PFSK-1 (cell line): ENCODE data around the gene TMEM181.

ENCODE experiments used
- POLR2AphosphoS5 ChIP-seq: IDR thresholded peaks from 2 replicates; pipeline ENCODE4 v1.6.1; 2012; ENCODE audit warnings: low read depth, mild to moderate bottlenecking, control low read depth, low read length, moderate library complexity
- SIN3A ChIP-seq: IDR thresholded peaks from 2 replicates; pipeline ENCODE4 v1.6.1; 2012; ENCODE audit warnings: mild to moderate bottlenecking, low read length, moderate library complexity, borderline replicate concordance; ENCODE audit not compliant: insufficient read depth
- TAF1 ChIP-seq: IDR thresholded peaks from 2 replicates; pipeline ENCODE4 v1.6.1; 2012; ENCODE audit warnings: low read length, control low read depth, borderline replicate concordance; ENCODE audit not compliant: insufficient read depth
- TF ChIP-seq, protein P1 (sequence below), 2 experiments: IDR thresholded peaks; 2 replicates each; pipeline versions ENCODE4 v1.6.1 to v1.8.0; 2011 to 2012; ENCODE audit warnings: low read depth in 2 of 2, low read length in 2 of 2, control low read depth in 1 of 2, inconsistent platforms in 1 of 2, mild to moderate bottlenecking in 1 of 2, moderate library complexity in 1 of 2; ENCODE audit not compliant: insufficient read depth in 1 of 2

DNA sequence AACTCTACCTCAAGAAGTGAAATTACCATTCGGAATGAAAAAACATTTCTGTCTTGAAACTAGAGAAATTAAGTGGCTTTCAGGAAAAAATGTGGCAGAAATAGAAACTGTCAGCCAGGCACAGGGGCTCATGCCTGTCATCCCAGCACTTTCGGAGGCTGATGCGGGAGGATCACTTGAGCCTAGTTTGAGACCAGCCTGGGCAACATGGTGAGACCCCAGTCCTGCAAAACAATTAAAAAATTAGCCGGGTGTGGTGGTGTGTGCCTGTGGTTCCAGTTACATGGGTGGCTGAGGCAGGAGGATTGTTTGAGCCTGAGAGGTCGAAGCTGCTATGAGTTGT is 7.1 kb upstream of the TMEM181 start:
- no peak for TF ChIP-seq POLR2AphosphoS5
- no peak for TF ChIP-seq SIN3A
- TF ChIP-seq, protein P1, sequence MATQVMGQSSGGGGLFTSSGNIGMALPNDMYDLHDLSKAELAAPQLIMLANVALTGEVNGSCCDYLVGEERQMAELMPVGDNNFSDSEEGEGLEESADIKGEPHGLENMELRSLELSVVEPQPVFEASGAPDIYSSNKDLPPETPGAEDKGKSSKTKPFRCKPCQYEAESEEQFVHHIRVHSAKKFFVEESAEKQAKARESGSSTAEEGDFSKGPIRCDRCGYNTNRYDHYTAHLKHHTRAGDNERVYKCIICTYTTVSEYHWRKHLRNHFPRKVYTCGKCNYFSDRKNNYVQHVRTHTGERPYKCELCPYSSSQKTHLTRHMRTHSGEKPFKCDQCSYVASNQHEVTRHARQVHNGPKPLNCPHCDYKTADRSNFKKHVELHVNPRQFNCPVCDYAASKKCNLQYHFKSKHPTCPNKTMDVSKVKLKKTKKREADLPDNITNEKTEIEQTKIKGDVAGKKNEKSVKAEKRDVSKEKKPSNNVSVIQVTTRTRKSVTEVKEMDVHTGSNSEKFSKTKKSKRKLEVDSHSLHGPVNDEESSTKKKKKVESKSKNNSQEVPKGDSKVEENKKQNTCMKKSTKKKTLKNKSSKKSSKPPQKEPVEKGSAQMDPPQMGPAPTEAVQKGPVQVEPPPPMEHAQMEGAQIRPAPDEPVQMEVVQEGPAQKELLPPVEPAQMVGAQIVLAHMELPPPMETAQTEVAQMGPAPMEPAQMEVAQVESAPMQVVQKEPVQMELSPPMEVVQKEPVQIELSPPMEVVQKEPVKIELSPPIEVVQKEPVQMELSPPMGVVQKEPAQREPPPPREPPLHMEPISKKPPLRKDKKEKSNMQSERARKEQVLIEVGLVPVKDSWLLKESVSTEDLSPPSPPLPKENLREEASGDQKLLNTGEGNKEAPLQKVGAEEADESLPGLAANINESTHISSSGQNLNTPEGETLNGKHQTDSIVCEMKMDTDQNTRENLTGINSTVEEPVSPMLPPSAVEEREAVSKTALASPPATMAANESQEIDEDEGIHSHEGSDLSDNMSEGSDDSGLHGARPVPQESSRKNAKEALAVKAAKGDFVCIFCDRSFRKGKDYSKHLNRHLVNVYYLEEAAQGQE (IDR thresholded peaks at IDR 0.05; ENCODE audit: insufficient read depth in 1 of 2, low read depth in 2 of 2, low read length in 2 of 2) = no peak
- no peak for TF ChIP-seq TAF1
